AG10803 (cell line): ENCODE measurements around the gene BBS5.
A peak's percentile ranks its signal among the peaks of the same experiment; 100 is the strongest.
"Not testable (repeated sequence)": the region's sequence is repeated elsewhere in the genome, so short reads cannot be mapped to it uniquely, and the experiment has no call there.

ENCODE experiments used
- DNase-seq: peaks from one replicate; pipeline ENCODE4 v3.0.0; 2010; ENCODE audit warnings: low read depth
- H3K4me3 ChIP-seq: 2 replicates; pipeline ENCODE4 v1.5.1; 2011; ENCODE audit warnings: mild to moderate bottlenecking, low read length, control low read depth
- TF ChIP-seq, protein P1 (sequence below): conservative IDR thresholded peaks from 2 replicates; pipeline ENCODE4 v1.5.1; 2011; ENCODE audit warnings: mild to moderate bottlenecking, low read length, control low read depth, inconsistent platforms

BBS5 gene

DNA sequence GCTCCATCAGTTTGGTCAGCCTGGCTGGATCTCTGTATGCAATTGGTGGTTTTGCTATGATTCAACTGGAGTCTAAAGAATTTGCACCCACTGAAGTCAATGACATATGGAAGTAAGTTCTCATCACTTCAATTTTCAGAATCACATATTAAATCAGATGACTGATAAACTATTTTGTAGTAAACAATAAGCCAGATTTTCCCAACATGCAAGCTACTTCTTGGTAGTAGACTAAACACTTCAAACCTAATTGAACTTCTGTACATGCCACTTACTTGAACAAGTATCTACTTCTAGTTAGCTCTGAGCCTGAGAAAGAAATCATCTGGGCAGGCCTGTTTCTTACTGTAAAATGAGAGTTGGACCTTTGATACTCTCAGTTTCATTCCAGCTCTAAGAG, 41.6 kb downstream of the BBS5 start:
- TF ChIP-seq, protein P1, sequence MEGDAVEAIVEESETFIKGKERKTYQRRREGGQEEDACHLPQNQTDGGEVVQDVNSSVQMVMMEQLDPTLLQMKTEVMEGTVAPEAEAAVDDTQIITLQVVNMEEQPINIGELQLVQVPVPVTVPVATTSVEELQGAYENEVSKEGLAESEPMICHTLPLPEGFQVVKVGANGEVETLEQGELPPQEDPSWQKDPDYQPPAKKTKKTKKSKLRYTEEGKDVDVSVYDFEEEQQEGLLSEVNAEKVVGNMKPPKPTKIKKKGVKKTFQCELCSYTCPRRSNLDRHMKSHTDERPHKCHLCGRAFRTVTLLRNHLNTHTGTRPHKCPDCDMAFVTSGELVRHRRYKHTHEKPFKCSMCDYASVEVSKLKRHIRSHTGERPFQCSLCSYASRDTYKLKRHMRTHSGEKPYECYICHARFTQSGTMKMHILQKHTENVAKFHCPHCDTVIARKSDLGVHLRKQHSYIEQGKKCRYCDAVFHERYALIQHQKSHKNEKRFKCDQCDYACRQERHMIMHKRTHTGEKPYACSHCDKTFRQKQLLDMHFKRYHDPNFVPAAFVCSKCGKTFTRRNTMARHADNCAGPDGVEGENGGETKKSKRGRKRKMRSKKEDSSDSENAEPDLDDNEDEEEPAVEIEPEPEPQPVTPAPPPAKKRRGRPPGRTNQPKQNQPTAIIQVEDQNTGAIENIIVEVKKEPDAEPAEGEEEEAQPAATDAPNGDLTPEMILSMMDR: no peak
- DNase-seq: no peak
- H3K4me3 ChIP-seq: no peak overlapping the region

DNA sequence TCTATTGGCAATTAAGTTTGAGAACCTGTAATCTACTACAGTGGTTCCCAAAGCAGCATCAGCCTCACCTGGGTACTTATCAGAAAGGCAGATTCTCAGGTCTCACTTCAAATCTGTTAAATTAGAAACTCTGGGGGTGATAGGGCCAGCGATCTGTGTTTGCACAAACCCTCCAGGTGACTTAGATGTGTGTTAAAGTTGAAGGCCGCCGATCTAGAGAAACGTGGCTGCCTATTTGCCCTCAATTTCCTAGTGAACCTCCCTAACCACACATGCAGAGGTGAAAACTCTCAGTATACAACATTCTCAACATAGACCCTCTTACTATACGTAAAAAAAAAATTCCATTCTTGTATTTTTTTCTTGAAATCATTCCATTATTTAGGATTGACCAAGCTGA, 44.4 kb downstream of the BBS5 start:
- DNase-seq: no peak
- no peak overlapping the region for H3K4me3 ChIP-seq
- TF ChIP-seq, protein P1: no peak

DNA sequence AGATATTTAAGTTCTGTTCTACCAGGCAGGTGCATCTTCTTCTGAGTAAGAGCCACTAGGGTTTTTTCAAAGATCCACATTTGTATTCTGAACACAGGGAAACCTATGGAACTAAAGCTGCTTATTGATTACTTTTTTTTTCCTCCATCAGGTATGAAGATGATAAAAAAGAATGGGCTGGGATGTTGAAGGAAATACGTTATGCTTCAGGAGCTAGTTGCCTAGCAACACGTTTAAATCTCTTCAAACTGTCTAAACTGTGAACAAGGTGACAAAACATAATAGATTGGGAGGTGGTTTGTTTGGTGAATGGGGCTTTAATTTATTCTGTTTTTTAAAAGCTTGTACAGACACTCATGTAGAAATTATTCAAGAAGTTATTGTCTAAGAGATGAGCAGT, 46.1 kb downstream of the BBS5 start:
- TF ChIP-seq, protein P1: no peak
- H3K4me3 ChIP-seq: no peak overlapping the region

DNA sequence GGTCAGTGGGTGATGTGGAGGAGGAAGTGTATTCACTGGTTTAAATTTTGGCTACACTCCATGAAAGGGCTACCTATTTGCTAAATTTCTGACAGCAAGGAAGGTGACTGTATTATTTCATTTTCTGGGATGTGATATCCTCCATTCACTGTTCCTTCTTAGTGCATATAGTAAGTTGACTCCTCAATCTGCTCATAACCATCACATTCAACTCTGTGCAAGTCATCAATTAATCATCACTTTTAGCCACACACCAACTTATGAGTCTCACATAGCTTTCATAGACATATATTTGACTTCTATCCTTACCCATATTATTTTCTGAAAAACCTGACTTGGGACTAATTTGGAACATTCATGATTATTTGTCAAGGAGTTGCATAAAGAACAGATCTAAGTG, 47.2 kb downstream of the BBS5 start:
- no peak for DNase-seq
- TF ChIP-seq, protein P1: no peak
- H3K4me3 ChIP-seq: no peak overlapping the region

More for the DNA sequence above, 46.1 kb downstream of the BBS5 start:
- no peak for DNase-seq

DNA sequence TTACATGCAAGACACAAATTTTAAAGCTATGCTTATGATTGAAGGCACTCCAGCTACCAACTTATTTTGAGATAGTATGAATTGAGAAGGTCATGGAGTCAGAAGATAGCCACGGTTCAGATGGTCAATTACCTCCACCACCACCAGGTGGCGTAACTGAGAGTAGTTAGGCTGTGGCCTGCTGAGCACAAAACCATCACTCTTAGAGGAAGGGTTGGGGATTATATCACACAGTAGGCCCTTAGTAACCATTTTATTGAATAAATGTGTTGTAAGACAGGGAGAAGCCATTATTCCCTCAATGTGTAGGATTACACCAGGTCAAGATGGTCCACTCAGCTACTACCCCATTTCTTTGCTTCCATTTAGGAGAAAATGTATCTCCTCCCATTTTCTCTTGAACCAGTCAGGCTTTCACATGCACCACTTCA, 49.0 kb downstream of the BBS5 start:
- no peak overlapping the region for H3K4me3 ChIP-seq
- DNase-seq: peak; percentile 47
- TF ChIP-seq, protein P1: peak; percentile 95

DNA sequence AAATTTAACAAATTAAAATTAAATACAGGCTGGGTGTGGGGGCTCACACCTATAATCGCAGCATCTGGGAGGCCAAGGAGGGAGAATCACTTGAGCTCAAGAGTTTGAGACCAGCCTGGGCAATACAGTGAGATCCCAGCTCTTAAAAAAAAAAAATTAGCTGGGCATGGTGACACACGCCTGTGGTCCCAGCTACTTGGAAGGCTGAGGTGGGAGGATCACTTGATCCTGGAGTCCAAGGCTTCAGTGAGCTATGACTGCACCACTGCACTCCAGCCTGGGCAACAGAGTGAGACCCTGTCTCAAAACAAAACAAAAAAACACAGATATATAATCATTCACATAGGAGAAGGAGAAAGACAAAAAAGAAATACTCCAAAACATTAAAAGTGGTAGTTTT, 60.2 kb downstream of the BBS5 start:
- DNase-seq, H3K4me3 ChIP-seq: not testable (repeated sequence)

DNA sequence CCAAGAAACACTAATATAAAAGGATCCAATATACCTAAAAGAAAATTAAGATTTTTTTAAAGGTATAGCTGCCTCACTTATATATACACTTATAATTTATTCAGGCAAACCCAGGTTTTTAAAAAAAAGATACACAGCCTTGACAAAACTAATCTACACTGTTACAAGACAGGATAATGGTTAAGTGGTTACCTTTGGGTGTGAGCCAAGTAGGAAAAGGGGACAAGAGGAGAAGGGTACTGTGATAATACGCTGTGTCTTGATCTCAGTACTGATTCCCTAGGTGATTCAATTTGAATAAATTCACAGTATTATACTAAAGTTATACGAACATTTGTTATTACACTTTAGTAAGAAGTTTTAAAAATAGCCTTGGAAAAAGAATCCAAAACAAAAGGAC, 60.9 kb downstream of the BBS5 start:
- TF ChIP-seq, protein P1: no peak
- DNase-seq: no peak
- H3K4me3 ChIP-seq: no peak overlapping the region

DNA sequence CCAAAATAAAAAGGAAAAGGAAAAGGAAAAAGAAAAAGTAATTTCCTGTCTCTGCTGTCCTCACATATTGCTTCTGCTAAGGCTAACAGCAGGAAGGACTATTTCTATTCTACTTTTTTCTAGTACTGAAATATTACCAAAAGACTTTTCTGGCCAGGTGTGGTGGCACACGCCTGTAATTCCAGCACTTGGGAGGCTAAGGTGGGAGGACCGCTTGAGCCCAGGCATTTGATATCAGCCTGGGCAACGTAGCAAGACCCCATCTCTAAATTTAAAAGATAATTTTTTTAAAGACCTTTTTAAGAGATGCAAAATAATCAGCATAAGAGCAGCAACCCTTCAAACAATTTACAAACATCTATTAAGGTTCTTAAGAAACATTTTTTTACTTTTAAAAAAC, 63.1 kb downstream of the BBS5 start:
- TF ChIP-seq, protein P1: no peak
- no peak for DNase-seq
- H3K4me3 ChIP-seq: no peak overlapping the region
